Ovary (tissue), 3 donors: ENCODE measurements around the gene IGFBP1.

Experiments used
- CTCF ChIP-seq, 3 donors: fragments of 450-650 bp in 2 of 3; fragments of 200-600 bp in 1 of 3; IDR thresholded peaks; one replicate each; pipeline versions ENCODE4 v1.5.1 to v1.8.0; 2016 to 2022; ENCODE audit warnings: antibody characterized with exemption in 3 of 3, mild to moderate bottlenecking in 1 of 3
- EP300 ChIP-seq: sonication (generic); formaldehyde crosslinking; IDR thresholded peaks from one replicate; pipeline ENCODE4 v1.6.1; 2017; ENCODE audit warnings: antibody characterized with exemption
- POLR2A ChIP-seq: fragments of 450-650 bp; IDR thresholded peaks from one replicate; pipeline ENCODE4 v1.6.1; 2017; ENCODE audit warnings: antibody characterized with exemption, mild to moderate bottlenecking, moderate library complexity
- donor health status: DM: no; HTN: no; CAD: no.

- TF ChIP-seq CTCF (IDR thresholded peaks at IDR 0.05) (no peak), EP300 (no peak), POLR2A (no peak)
Observed at GRCh38 chr7:45888993-45889366, 692 bp downstream of the IGFBP1 start.
